Right atrium auricular region (tissue), 2 donors: ENCODE measurements around the gene APOD. TPM values are rescaled to one million over a fixed set of nuclear protein-coding genes. Genes with fewer than 3 reads are reported as not detected.

ENCODE experiments used
- DNase-seq: peaks from one replicate; pipeline ENCODE4 v3.0.0-alpha.2; 2019; ENCODE audit warnings: low spot score
- H3K27ac ChIP-seq, 2 donors: fragments of 200-600 bp; sonication (generic); 1 replicate in 1 of 2; 2 replicates in 1 of 2; pipeline ENCODE4 v1.5.1; 2016 to 2019
- H3K27me3 ChIP-seq, 2 donors: fragments of 200-600 bp; sonication (generic); one replicate each; pipeline versions ENCODE4 v1.5.1 to v1.6.0; 2017 to 2019
- H3K36me3 ChIP-seq: fragments of 200-600 bp; sonication (generic); one replicate; pipeline ENCODE4 v1.5.1; 2016
- H3K4me1 ChIP-seq, 2 donors: fragments of 200-600 bp; sonication (generic); one replicate each; pipeline versions ENCODE4 v1.5.1 to v1.6.0; 2017 to 2019
- H3K4me3 ChIP-seq, 2 donors: fragments of 200-600 bp; sonication (generic); 1 replicate in 1 of 2; 2 replicates in 1 of 2; pipeline ENCODE4 v1.5.1; 2017 to 2019; ENCODE audit warnings: mild to moderate bottlenecking in 1 of 2, moderate library complexity in 1 of 2
- H3K9me3 ChIP-seq, 2 donors: fragments of 200-600 bp; sonication (generic); one replicate each; pipeline ENCODE4 v1.5.1; 2019
- total RNA-seq, 2 donors: library from RNA; depleted of rRNA; stranded (reverse); fragments of >200 nt; gene quantifications; one replicate each; pipeline ENCODE4 v1.1.0, GENCODE V29; 2016
- TF ChIP-seq, protein P1 (sequence below), 2 donors: fragments of 200-600 bp; sonication (generic); IDR thresholded peaks; one replicate each; pipeline ENCODE4 v1.5.1; 2019; ENCODE audit warnings: antibody characterized with exemption in 2 of 2

Gene APOD
- total RNA-seq, 2 donors from 2014 or later = 79.6 to 93.2 TPM

DNA sequence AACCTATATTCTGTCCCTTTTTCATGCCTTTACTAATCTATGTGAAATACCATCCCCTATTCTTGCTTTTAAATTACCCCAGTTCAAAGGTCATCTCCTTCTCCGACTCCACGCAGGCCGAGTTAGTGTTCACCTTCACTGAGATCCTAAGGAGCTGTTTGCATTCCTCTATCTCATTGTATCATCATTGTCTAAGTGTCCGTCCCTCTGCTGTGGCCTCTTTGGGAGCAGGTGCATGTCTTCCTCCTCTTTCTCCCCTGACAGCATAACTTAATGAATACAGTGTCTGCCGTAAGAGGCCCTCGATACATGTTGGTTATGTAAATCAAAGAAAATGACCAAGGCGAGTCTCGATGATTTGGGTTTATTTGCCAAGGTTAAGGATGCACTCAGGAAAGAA, 35.7 kb downstream of the APOD start:
- Histone ChIP-seq H3K9me3 (no peaks in the 10 kb centered on the region), H3K4me3 (no peak overlapping the region), H3K36me3 (no peaks in the 10 kb centered on the region), H3K27me3 (no peaks in the 10 kb centered on the region), H3K27ac (no peak overlapping the region), H3K4me1 (peaks cover 4 to 32% of the 10 kb centered on the region in 2 donors)
- TF ChIP-seq, protein P1, sequence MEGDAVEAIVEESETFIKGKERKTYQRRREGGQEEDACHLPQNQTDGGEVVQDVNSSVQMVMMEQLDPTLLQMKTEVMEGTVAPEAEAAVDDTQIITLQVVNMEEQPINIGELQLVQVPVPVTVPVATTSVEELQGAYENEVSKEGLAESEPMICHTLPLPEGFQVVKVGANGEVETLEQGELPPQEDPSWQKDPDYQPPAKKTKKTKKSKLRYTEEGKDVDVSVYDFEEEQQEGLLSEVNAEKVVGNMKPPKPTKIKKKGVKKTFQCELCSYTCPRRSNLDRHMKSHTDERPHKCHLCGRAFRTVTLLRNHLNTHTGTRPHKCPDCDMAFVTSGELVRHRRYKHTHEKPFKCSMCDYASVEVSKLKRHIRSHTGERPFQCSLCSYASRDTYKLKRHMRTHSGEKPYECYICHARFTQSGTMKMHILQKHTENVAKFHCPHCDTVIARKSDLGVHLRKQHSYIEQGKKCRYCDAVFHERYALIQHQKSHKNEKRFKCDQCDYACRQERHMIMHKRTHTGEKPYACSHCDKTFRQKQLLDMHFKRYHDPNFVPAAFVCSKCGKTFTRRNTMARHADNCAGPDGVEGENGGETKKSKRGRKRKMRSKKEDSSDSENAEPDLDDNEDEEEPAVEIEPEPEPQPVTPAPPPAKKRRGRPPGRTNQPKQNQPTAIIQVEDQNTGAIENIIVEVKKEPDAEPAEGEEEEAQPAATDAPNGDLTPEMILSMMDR (IDR thresholded peaks at IDR 0.05) = no peak
- no peak for DNase-seq

GRCh38 chr3:195546130-195546560, 37.6 kb downstream of the APOD start:
- H3K36me3 ChIP-seq = no peaks in the 10 kb centered on the region
- no peaks in the 10 kb centered on the region for H3K9me3 ChIP-seq

GRCh38 chr3:195544634-195545033, 39.1 kb downstream of the APOD start:
- no peaks in the 10 kb centered on the region for H3K36me3 ChIP-seq
- H3K27ac ChIP-seq = peak overlapping the region; percentile 89 to 92
- no peak overlapping the region for H3K4me3 ChIP-seq
- TF ChIP-seq, protein P1 (IDR thresholded peaks at IDR 0.05) = no peak
- H3K9me3 ChIP-seq = no peaks in the 10 kb centered on the region
- DNase-seq = peak; percentile 78
- H3K27me3 ChIP-seq = no peaks in the 10 kb centered on the region
- peaks cover 4 to 51% of the 10 kb centered on the region in 2 donors for H3K4me1 ChIP-seq

More at GRCh38 chr3:195546130-195546560, 37.6 kb downstream of the APOD start:
- H3K27me3 ChIP-seq = no peaks in the 10 kb centered on the region
- peak; percentile 79 for DNase-seq
- H3K27ac ChIP-seq = peak overlapping the region; percentile 29 to 32
- H3K4me3 ChIP-seq = no peak overlapping the region
- H3K4me1 ChIP-seq = peaks cover 4 to 40% of the 10 kb centered on the region in 2 donors
- TF ChIP-seq, protein P1 (IDR thresholded peaks at IDR 0.05) = no peak

- Histone ChIP-seq H3K27ac (peak overlapping the region; percentile 89 to 92), H3K27me3 (no peaks in the 10 kb centered on the region), H3K4me3 (peak overlapping the region in 1 of 2 donors; percentile 78), H3K9me3 (no peaks in the 10 kb centered on the region), H3K4me1 (peaks cover 4 to 56% of the 10 kb centered on the region in 2 donors), H3K36me3 (no peaks in the 10 kb centered on the region)
- TF ChIP-seq, protein P1 (IDR thresholded peaks at IDR 0.05) = no peak
- DNase-seq = no peak
Observed at GRCh38 chr3:195544230-195544536, 39.6 kb downstream of the APOD start.

- TF ChIP-seq, protein P1 (IDR thresholded peaks at IDR 0.05) = no peak
- Histone ChIP-seq H3K27ac (peak overlapping the region; percentile 89 to 92), H3K27me3 (no peaks in the 10 kb centered on the region), H3K36me3 (no peaks in the 10 kb centered on the region), H3K4me1 (peaks cover 4 to 60% of the 10 kb centered on the region in 2 donors), H3K9me3 (no peaks in the 10 kb centered on the region), H3K4me3 (peak overlapping the region; percentile 78 to 87)
- DNase-seq = no peak
Observed at GRCh38 chr3:195543500-195544229, 40.1 kb downstream of the APOD start.
